ENCODE measurements around the gene VPS26C. TPM values are rescaled to one million over a fixed set of nuclear protein-coding genes. Genes with fewer than 3 reads are reported as not detected.

Gene VPS26C
- total RNA-seq, 2 experiments from 2014 or later: 70.9 to 73.4 TPM

DNA sequence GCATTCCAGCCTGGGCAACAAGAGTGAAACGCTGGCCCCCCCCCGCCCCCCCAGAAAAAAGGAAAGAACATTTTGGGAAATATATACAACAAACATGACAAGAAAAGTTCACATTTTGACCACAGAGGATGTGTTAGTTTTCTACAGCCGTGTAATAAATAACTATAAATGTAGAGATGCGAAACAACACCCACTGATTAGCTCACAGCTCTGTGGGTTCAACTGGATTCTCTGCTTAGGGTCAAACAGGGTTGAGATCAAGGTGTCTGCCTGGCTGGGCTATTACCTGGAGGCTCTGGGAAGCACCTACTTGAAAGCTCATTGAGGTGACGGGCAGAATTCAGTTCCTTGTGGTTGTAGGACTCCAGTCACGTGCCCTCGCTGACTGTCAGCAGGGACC is 11.1 kb upstream of the VPS26C start:
- ChIA-PET CTCF (no interaction called here), POLR2A (interaction anchor here (0.6 to 1.4 kb wide), 2 partner anchors 24 to 286 kb away, joined by 3 read pairs; no protein-coding TSS in a partner anchor)
- no peaks in the 10 kb centered on the region for H3K36me3 Mint-ChIP-seq (ENCODE audit: low read depth)
- TF ChIP-seq, protein P1, sequence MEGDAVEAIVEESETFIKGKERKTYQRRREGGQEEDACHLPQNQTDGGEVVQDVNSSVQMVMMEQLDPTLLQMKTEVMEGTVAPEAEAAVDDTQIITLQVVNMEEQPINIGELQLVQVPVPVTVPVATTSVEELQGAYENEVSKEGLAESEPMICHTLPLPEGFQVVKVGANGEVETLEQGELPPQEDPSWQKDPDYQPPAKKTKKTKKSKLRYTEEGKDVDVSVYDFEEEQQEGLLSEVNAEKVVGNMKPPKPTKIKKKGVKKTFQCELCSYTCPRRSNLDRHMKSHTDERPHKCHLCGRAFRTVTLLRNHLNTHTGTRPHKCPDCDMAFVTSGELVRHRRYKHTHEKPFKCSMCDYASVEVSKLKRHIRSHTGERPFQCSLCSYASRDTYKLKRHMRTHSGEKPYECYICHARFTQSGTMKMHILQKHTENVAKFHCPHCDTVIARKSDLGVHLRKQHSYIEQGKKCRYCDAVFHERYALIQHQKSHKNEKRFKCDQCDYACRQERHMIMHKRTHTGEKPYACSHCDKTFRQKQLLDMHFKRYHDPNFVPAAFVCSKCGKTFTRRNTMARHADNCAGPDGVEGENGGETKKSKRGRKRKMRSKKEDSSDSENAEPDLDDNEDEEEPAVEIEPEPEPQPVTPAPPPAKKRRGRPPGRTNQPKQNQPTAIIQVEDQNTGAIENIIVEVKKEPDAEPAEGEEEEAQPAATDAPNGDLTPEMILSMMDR (IDR thresholded peaks at IDR 0.05): no peak
- no peaks in the 10 kb centered on the region for H3K27me3 Mint-ChIP-seq
- no peak overlapping the region for H3K27ac Mint-ChIP-seq
- intact Hi-C loops (cut with micrococcal nuclease): no loop called here
- H3K4me3 Mint-ChIP-seq: no peak overlapping the region
- no peak for DNase-seq
- peaks cover 2% of the 10 kb centered on the region for H3K4me1 Mint-ChIP-seq (ENCODE audit: low read depth)
- ATAC-seq: no peak
- peaks cover 2% of the 10 kb centered on the region for H3K9me3 Mint-ChIP-seq

- Mint-ChIP-seq H3K4me3 (no peak overlapping the region), H3K9me3 (peaks cover 2% of the 10 kb centered on the region), H3K36me3 (ENCODE audit: low read depth) (no peaks in the 10 kb centered on the region), H3K27me3 (no peaks in the 10 kb centered on the region), H3K4me1 (ENCODE audit: low read depth) (peaks cover 2% of the 10 kb centered on the region), H3K27ac (no peak overlapping the region)
- TF ChIP-seq, protein P1 (IDR thresholded peaks at IDR 0.05): no peak
- intact Hi-C loops (cut with micrococcal nuclease): no loop called here
- CTCF ChIA-PET: interaction anchor here (0.6 kb wide), 1 partner anchor 150 kb away, joined by 3 read pairs; no protein-coding TSS in a partner anchor
- POLR2A ChIA-PET: interaction anchor here (0.6 kb wide), 1 partner anchor 274 kb away, joined by 3 read pairs; no protein-coding TSS in a partner anchor
- DNase-seq (no peak), ATAC-seq (no peak)
These were observed 9.2 kb upstream of the VPS26C start for GRCh38 chr21:37276377-37276776.

- ChIA-PET POLR2A (no interaction called here), CTCF (interaction anchor here (1.1 kb wide), 1 partner anchor 30 kb away, joined by 3 read pairs; no protein-coding TSS in a partner anchor)
- intact Hi-C loops (cut with micrococcal nuclease): no loop called here
- no peaks in the 10 kb centered on the region for H3K9me3 Mint-ChIP-seq
- TF ChIP-seq, protein P1 (IDR thresholded peaks at IDR 0.05): no peak
- H3K27ac Mint-ChIP-seq: no peak overlapping the region
- ATAC-seq (peak; percentile 76), DNase-seq (peak; percentile 42)
- no peak overlapping the region for H3K4me3 Mint-ChIP-seq
- no peaks in the 10 kb centered on the region for H3K27me3 Mint-ChIP-seq
- no peaks in the 10 kb centered on the region for H3K36me3 Mint-ChIP-seq (ENCODE audit: low read depth)
- peaks cover 4% of the 10 kb centered on the region for H3K4me1 Mint-ChIP-seq (ENCODE audit: low read depth)
These were observed 7.0 kb upstream of the VPS26C start for GRCh38 chr21:37273911-37274690.

DNA sequence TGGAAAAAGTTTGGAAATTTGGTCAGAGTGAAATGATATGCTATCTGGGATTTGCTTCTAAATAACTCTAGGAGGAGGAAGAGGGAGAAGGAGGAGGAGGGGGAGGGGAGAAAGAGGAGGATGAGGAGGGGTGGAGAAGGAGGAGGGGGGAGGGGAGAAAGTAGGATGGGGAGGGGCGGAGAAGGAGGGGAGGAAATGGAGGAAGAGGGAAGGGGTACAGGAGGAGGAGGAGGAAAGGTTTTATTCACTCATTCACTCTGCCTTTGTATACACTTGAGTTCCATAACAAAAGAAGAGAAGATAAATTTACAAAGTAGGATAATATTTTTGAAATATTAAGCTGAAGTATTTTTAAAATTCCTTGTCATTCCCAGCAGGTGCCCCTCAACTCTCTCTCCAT is 6.3 kb upstream of the VPS26C start:
- DNase-seq (no peak), ATAC-seq (no peak)
- H3K27ac Mint-ChIP-seq: no peak overlapping the region
- no peaks in the 10 kb centered on the region for H3K9me3 Mint-ChIP-seq
- H3K4me3 Mint-ChIP-seq: no peak overlapping the region
- no peaks in the 10 kb centered on the region for H3K36me3 Mint-ChIP-seq (ENCODE audit: low read depth)
- TF ChIP-seq, protein P1 (IDR thresholded peaks at IDR 0.05): no peak
- H3K4me1 Mint-ChIP-seq (ENCODE audit: low read depth): peaks cover 8% of the 10 kb centered on the region
- POLR2A ChIA-PET: no interaction called here
- CTCF ChIA-PET: no interaction called here
- no peaks in the 10 kb centered on the region for H3K27me3 Mint-ChIP-seq
- intact Hi-C loops (cut with micrococcal nuclease): no loop called here

GRCh38 chr21:37272897-37273296 is 5.8 kb upstream of the VPS26C start:
- CTCF ChIA-PET: no interaction called here
- DNase-seq (no peak), ATAC-seq (no peak)
- TF ChIP-seq, protein P1 (IDR thresholded peaks at IDR 0.05): no peak
- peaks cover 9% of the 10 kb centered on the region for H3K4me1 Mint-ChIP-seq (ENCODE audit: low read depth)
- no peaks in the 10 kb centered on the region for H3K36me3 Mint-ChIP-seq (ENCODE audit: low read depth)
- intact Hi-C loops (cut with micrococcal nuclease): no loop called here
- no peaks in the 10 kb centered on the region for H3K9me3 Mint-ChIP-seq
- H3K4me3 Mint-ChIP-seq: no peak overlapping the region
- POLR2A ChIA-PET: no interaction called here
- H3K27ac Mint-ChIP-seq: no peak overlapping the region
- no peaks in the 10 kb centered on the region for H3K27me3 Mint-ChIP-seq
